PC-3 (cell line): Measurements from ENCODE around the gene PLPPR1.

Source experiments
- CTCF ChIP-seq: fragments of 300-600 bp; sonication (generic); conservative IDR thresholded peaks from 2 replicates; pipeline ENCODE4 v1.5.1; 2017; ENCODE audit warnings: antibody characterized with exemption, low read depth, mild to moderate bottlenecking, low read length
- EZH2 ChIP-seq: fragments of 300-600 bp; sonication (generic); IDR thresholded peaks from one replicate; pipeline ENCODE4 v1.6.1; 2017; ENCODE audit warnings: antibody characterized with exemption, mild to moderate bottlenecking, low read length; ENCODE audit not compliant: unreplicated experiment
- EZH2phosphoT487 ChIP-seq: fragments of 300-600 bp; sonication (generic); IDR thresholded peaks from 2 replicates; pipeline ENCODE4 v1.6.1; 2018; ENCODE audit warnings: mild to moderate bottlenecking, antibody characterized with exemption, low read length, borderline replicate concordance

GRCh38 chr9:101367323-101367722 lies 338.8 kb downstream of the PLPPR1 start:
- TF ChIP-seq CTCF (no peak), EZH2 (no peak), EZH2phosphoT487 (no peak)
